Stromal cell of bone marrow (primary cell): ENCODE measurements around the gene UBR3.
"Not testable (repeated sequence)": the region's sequence is repeated elsewhere in the genome, so short reads cannot be mapped to it uniquely, and the experiment has no call there.

Source experiments
- DNase-seq: peaks from one replicate; pipeline ENCODE4 v3.0.0-alpha.2; 2012; ENCODE audit warnings: low read depth

UBR3 gene

GRCh38 chr2:169824373-169825333 lies 2.6 kb upstream of the UBR3 start, which contains the start of gene METTL5:
TSS of gene METTL5 (minus strand) at chr2:169824905. CDS start at chr2:169824597, 308 bp downstream.
- no peak for DNase-seq

GRCh38 chr2:169828141-169828811 lies 1.0 kb downstream of the UBR3 start:
- no peak for DNase-seq

GRCh38 chr2:169834401-169834800 lies 7.1 kb downstream of the UBR3 start:
- no peak for DNase-seq

- DNase-seq, result no peak
Observed at GRCh38 chr2:169838743-169839489, 11.7 kb downstream of the UBR3 start.

- no peak for DNase-seq
Observed at GRCh38 chr2:169839954-169840746, 12.9 kb downstream of the UBR3 start.

- no peak for DNase-seq
Observed at GRCh38 chr2:169840747-169841142, 13.5 kb downstream of the UBR3 start.

- not testable (repeated sequence) for DNase-seq
Observed at GRCh38 chr2:169841625-169842024, 14.4 kb downstream of the UBR3 start.

GRCh38 chr2:169845016-169845415 lies 17.8 kb downstream of the UBR3 start:
- DNase-seq, result peak; percentile 17

GRCh38 chr2:169848959-169849693 lies 21.9 kb downstream of the UBR3 start:
- not testable (repeated sequence) for DNase-seq

GRCh38 chr2:169849710-169850109 lies 22.5 kb downstream of the UBR3 start:
- DNase-seq, result no peak

- DNase-seq, result no peak
Observed at GRCh38 chr2:169853041-169853668, 25.9 kb downstream of the UBR3 start.

- not testable (repeated sequence) for DNase-seq
Observed at GRCh38 chr2:169855281-169856258, 28.3 kb downstream of the UBR3 start.

GRCh38 chr2:169859423-169859822 lies 32.2 kb downstream of the UBR3 start:
- no peak for DNase-seq

GRCh38 chr2:169860149-169860548 lies 32.9 kb downstream of the UBR3 start:
- DNase-seq, result no peak

- DNase-seq, result no peak
Observed at GRCh38 chr2:169862816-169863215, 35.6 kb downstream of the UBR3 start.

GRCh38 chr2:169865492-169865891 lies 38.2 kb downstream of the UBR3 start:
- DNase-seq, result no peak

- not testable (repeated sequence) for DNase-seq
Observed at GRCh38 chr2:169866230-169866629, 39.0 kb downstream of the UBR3 start.

GRCh38 chr2:169867579-169867978 lies 40.3 kb downstream of the UBR3 start:
- no peak for DNase-seq

- no peak for DNase-seq
Observed at GRCh38 chr2:169868951-169869350, 41.7 kb downstream of the UBR3 start.
